Neural cell (in vitro differentiated cells): ENCODE data around the gene CIITA.

Source experiments
- CTCF ChIP-seq: fragments of 450-650 bp; IDR thresholded peaks from 2 replicates; pipeline ENCODE4 v1.5.1; 2014; ENCODE audit warnings: antibody characterized with exemption, mild to moderate bottlenecking, moderate library complexity; ENCODE audit not compliant: poor library complexity, severe bottlenecking
- EP300 ChIP-seq: fragments of 450-650 bp; conservative IDR thresholded peaks from 2 replicates; pipeline ENCODE4 v1.6.1; 2014; ENCODE audit warnings: antibody characterized with exemption, mild to moderate bottlenecking, moderate library complexity; ENCODE audit not compliant: poor library complexity, severe bottlenecking
- EZH2 ChIP-seq: fragments of 200-600, 300-800 bp; shearing (Covaris generic), sonication (generic); IDR thresholded peaks from 2 replicates; pipeline ENCODE4 v1.6.1; 2014; ENCODE audit warnings: antibody characterized with exemption, low read length, borderline replicate concordance, mild to moderate bottlenecking; ENCODE audit not compliant: insufficient read depth, poor library complexity, severe bottlenecking
- POLR2AphosphoS5 ChIP-seq: IDR thresholded peaks from 2 replicates; pipeline ENCODE4 v1.6.1; 2012
- REST ChIP-seq: IDR thresholded peaks from 2 replicates; pipeline ENCODE4 v1.6.1; 2012; ENCODE audit warnings: borderline replicate concordance
- SMC3 ChIP-seq: fragments of 450-650 bp; conservative IDR thresholded peaks from 2 replicates; pipeline ENCODE4 v1.6.1; 2014; ENCODE audit warnings: antibody characterized with exemption, mild to moderate bottlenecking, moderate library complexity; ENCODE audit not compliant: poor library complexity
- TAF1 ChIP-seq: IDR thresholded peaks from 2 replicates; pipeline ENCODE4 v1.6.1; 2012; ENCODE audit warnings: low read depth

GRCh38 chr16:10937068-10937859, 60.3 kb downstream of the CIITA start:
- TF ChIP-seq CTCF (no peak), EZH2 (no peak), SMC3 (no peak), REST (no peak), EP300 (no peak), POLR2AphosphoS5 (no peak), TAF1 (no peak)
